GM23338 (cell line): ENCODE measurements around the gene PLSCR4. TPM values are rescaled to one million over a fixed set of nuclear protein-coding genes. Genes with fewer than 3 reads are reported as not detected.

Source experiments
- ATAC-seq: fragments of 200-7000 bp; cut with Tn5 transposase; 3 replicates; pipeline ENCODE4 v1.9.1; 2020
- DNase-seq: peaks from one replicate; pipeline ENCODE4 v3.0.0-alpha.2; 2015; ENCODE audit warnings: low spot score
- H2AFZ ChIP-seq: fragments of 200-600 bp; sonication (generic); 2 replicates; pipeline ENCODE4 v1.8.0; 2016; ENCODE audit warnings: antibody characterized with exemption, mild to moderate bottlenecking, moderate library complexity
- H3F3A ChIP-seq: fragments of 200-600 bp; sonication (generic); replicated peaks from 2 replicates; pipeline ENCODE4 v1.8.0; 2017; ENCODE audit warnings: antibody characterized with exemption, mixed run types, low read depth
- H3K27ac ChIP-seq: fragments of 200-600 bp; sonication (generic); 2 replicates; pipeline ENCODE4 v1.6.1; 2016; ENCODE audit warnings: low read depth
- H3K27me3 ChIP-seq: fragments of 200-600 bp; sonication (generic); 2 replicates; pipeline ENCODE4 v1.8.0; 2016; ENCODE audit warnings: mild to moderate bottlenecking, mixed run types, moderate library complexity; ENCODE audit not compliant: insufficient read depth
- H3K36me3 ChIP-seq: fragments of 200-600 bp; sonication (generic); 2 replicates; pipeline ENCODE4 v1.8.0; 2016; ENCODE audit warnings: mild to moderate bottlenecking; ENCODE audit not compliant: insufficient read depth
- H3K4me1 ChIP-seq: fragments of 200-600 bp; sonication (generic); 2 replicates; pipeline ENCODE4 v1.8.0; 2016; ENCODE audit warnings: mild to moderate bottlenecking, moderate library complexity; ENCODE audit not compliant: insufficient read depth
- H3K4me2 ChIP-seq: fragments of 200-600 bp; sonication (generic); 2 replicates; pipeline ENCODE4 v1.7.1; 2017; ENCODE audit warnings: mixed run types
- H3K4me3 ChIP-seq: fragments of 200-600 bp; sonication (generic); 2 replicates; pipeline ENCODE4 v1.6.1; 2016; ENCODE audit warnings: mixed run types
- H3K79me2 ChIP-seq: fragments of 200-600 bp; sonication (generic); replicated peaks from 2 replicates; pipeline ENCODE4 v1.8.0; 2017; ENCODE audit warnings: mild to moderate bottlenecking; ENCODE audit not compliant: insufficient read depth
- H3K9me2 ChIP-seq: fragments of 200-600 bp; sonication (generic); 2 replicates; pipeline ENCODE4 v1.8.0; 2017; ENCODE audit not compliant: insufficient read depth
- H4K20me1 ChIP-seq: fragments of 200-600 bp; sonication (generic); replicated peaks from 2 replicates; pipeline ENCODE4 v1.8.0; 2017; ENCODE audit warnings: mild to moderate bottlenecking; ENCODE audit not compliant: insufficient read depth
- H3K27ac Mint-ChIP-seq: 2 replicates; pipeline ENCODE4 v1.8.0; 2020; ENCODE audit warnings: inconsistent platforms, mild to moderate bottlenecking, moderate library complexity, mixed read lengths
- H3K27me3 Mint-ChIP-seq: 3 replicates; pipeline ENCODE4 v1.8.0; 2022; ENCODE audit warnings: low read depth, mild to moderate bottlenecking, moderate library complexity, mixed read lengths, inconsistent platforms; ENCODE audit not compliant: insufficient read depth, poor library complexity
- H3K36me3 Mint-ChIP-seq: 3 replicates; pipeline ENCODE4 v1.8.0; 2021; ENCODE audit warnings: low read depth, mild to moderate bottlenecking, inconsistent platforms, moderate library complexity, mixed read lengths
- H3K4me1 Mint-ChIP-seq: 3 replicates; pipeline ENCODE4 v1.8.0; 2020; ENCODE audit warnings: mild to moderate bottlenecking, inconsistent platforms, mixed read lengths
- H3K4me3 Mint-ChIP-seq: 3 replicates; pipeline ENCODE4 v1.8.0; 2021; ENCODE audit warnings: moderate library complexity, mild to moderate bottlenecking, inconsistent platforms, mixed read lengths
- H3K9me3 Mint-ChIP-seq: 3 replicates; pipeline ENCODE4 v1.8.0; 2020; ENCODE audit warnings: moderate library complexity, mild to moderate bottlenecking, inconsistent platforms, mixed read lengths
- POLR2AphosphoS5 ChIP-seq: IDR thresholded peaks from 2 replicates; pipeline ENCODE4 v1.6.1; 2016; ENCODE audit warnings: antibody characterized with exemption, low read depth
- polyA plus RNA-seq: library from polyadenylated mRNA; unstranded; fragments of >200 nt; fragmentation: Nextera tagmentation; extraction: Ambion mirVana; gene quantifications from 2 replicates; pipeline ENCODE4 v1.2.1, GENCODE V29; 2016
- total RNA-seq: library from RNA; depleted of rRNA; stranded (reverse); fragments of >200 nt; shearing (Covaris generic); gene quantifications from 2 replicates; pipeline ENCODE4 v1.2.3, GENCODE V29; 2014
- TF ChIP-seq, protein P1 (sequence below), 2 experiments: fragments of 200-600 bp in 1 of 2; sonication (generic) in 1 of 2; conservative IDR thresholded peaks; 2 replicates each; pipeline versions ENCODE4 v1.5.1 to v1.6.1; 2016 to 2017; ENCODE audit warnings: antibody characterized with exemption in 2 of 2, low read depth in 2 of 2, mild to moderate bottlenecking in 2 of 2, moderate library complexity in 1 of 2
- TF ChIP-seq, protein P2 (sequence below): IDR thresholded peaks from one replicate; pipeline ENCODE4 v1.6.1; 2018; ENCODE audit warnings: antibody characterized with exemption; ENCODE audit not compliant: unreplicated experiment
- TF ChIP-seq, protein P3 (sequence below): IDR thresholded peaks from 2 replicates; pipeline ENCODE4 v1.6.1; 2016; ENCODE audit warnings: antibody characterized with exemption
- TF ChIP-seq, protein P4 (sequence below): fragments of 250-450 bp; sonication (Bioruptor Pico); IDR thresholded peaks from 2 replicates; pipeline ENCODE4 v1.5.0; 2020; ENCODE audit warnings: mild to moderate bottlenecking, moderate library complexity

The PLSCR4 gene
- total and polyA plus RNA-seq, 2 experiments from 2014 or later: 1.4 to 5.2 TPM

DNA sequence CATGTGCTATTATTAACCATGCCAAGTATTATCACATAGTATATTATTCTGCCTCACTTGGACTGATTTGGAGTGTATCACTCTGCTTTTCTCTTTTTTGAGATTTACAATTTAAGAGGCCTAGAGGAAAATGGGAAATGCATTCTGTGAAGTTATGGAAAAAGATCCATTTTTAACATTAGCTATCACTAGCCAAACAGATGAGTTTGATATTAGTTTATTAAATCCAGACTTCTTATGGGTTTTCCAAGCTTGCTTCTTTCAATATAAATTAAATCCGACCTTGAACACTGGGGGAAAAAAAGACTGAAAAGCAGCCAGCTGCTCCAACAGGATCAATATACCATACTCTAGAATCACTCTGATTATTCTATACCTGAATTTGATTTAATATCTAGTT lies 59.9 kb downstream of the PLSCR4 start (continued):
- TF ChIP-seq, protein P1, sequence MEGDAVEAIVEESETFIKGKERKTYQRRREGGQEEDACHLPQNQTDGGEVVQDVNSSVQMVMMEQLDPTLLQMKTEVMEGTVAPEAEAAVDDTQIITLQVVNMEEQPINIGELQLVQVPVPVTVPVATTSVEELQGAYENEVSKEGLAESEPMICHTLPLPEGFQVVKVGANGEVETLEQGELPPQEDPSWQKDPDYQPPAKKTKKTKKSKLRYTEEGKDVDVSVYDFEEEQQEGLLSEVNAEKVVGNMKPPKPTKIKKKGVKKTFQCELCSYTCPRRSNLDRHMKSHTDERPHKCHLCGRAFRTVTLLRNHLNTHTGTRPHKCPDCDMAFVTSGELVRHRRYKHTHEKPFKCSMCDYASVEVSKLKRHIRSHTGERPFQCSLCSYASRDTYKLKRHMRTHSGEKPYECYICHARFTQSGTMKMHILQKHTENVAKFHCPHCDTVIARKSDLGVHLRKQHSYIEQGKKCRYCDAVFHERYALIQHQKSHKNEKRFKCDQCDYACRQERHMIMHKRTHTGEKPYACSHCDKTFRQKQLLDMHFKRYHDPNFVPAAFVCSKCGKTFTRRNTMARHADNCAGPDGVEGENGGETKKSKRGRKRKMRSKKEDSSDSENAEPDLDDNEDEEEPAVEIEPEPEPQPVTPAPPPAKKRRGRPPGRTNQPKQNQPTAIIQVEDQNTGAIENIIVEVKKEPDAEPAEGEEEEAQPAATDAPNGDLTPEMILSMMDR (conservative IDR thresholded peaks at IDR 0.05; ENCODE audit: low read depth in 2 of 2): no peak
- TF ChIP-seq, protein P2, sequence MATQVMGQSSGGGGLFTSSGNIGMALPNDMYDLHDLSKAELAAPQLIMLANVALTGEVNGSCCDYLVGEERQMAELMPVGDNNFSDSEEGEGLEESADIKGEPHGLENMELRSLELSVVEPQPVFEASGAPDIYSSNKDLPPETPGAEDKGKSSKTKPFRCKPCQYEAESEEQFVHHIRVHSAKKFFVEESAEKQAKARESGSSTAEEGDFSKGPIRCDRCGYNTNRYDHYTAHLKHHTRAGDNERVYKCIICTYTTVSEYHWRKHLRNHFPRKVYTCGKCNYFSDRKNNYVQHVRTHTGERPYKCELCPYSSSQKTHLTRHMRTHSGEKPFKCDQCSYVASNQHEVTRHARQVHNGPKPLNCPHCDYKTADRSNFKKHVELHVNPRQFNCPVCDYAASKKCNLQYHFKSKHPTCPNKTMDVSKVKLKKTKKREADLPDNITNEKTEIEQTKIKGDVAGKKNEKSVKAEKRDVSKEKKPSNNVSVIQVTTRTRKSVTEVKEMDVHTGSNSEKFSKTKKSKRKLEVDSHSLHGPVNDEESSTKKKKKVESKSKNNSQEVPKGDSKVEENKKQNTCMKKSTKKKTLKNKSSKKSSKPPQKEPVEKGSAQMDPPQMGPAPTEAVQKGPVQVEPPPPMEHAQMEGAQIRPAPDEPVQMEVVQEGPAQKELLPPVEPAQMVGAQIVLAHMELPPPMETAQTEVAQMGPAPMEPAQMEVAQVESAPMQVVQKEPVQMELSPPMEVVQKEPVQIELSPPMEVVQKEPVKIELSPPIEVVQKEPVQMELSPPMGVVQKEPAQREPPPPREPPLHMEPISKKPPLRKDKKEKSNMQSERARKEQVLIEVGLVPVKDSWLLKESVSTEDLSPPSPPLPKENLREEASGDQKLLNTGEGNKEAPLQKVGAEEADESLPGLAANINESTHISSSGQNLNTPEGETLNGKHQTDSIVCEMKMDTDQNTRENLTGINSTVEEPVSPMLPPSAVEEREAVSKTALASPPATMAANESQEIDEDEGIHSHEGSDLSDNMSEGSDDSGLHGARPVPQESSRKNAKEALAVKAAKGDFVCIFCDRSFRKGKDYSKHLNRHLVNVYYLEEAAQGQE: no peak
- no peak for TF ChIP-seq POLR2AphosphoS5
- TF ChIP-seq, protein P3, sequence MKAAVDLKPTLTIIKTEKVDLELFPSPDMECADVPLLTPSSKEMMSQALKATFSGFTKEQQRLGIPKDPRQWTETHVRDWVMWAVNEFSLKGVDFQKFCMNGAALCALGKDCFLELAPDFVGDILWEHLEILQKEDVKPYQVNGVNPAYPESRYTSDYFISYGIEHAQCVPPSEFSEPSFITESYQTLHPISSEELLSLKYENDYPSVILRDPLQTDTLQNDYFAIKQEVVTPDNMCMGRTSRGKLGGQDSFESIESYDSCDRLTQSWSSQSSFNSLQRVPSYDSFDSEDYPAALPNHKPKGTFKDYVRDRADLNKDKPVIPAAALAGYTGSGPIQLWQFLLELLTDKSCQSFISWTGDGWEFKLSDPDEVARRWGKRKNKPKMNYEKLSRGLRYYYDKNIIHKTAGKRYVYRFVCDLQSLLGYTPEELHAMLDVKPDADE: no peak

DNA sequence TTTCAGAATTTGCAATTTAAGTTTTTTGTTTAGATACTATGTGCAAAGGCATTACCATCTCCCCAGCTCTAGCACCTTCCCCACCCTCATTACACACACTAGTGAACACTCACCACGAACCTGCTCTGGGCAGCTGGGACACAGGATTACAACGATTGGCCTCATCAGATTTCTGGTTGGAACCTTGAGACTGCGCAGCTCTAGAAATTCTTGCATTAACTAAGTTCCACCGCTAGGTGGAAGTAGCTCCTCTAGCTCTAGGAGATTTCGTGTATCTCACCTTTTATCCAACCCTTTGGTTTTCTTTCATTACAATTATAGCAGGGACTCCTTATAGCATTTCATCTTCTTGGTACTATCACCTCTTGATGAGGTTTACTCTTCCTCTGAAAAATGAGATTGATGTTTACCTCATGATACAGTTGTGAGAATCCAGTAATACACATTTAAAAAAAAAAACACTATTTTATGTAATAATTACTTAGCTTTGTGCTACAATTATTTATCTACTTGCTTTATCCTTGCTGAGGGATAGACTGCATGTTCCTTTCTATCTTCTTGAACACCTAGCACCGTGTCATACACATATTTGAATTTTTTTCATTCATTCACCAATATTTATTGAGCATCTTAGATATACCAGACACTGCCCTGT lies 61.3 kb downstream of the PLSCR4 start:
- H3K36me3 Mint-ChIP-seq: no peaks in the 10 kb centered on the region
- H3K4me1 ChIP-seq: no peaks in the 10 kb centered on the region
- no peak overlapping the region; the same call in 1 of the 2 replicates for H3K27ac Mint-ChIP-seq
- peaks cover 2% of the 10 kb centered on the region; the same call in 1 of the 3 replicates for H3K4me1 Mint-ChIP-seq
- no peak overlapping the region for H2AFZ ChIP-seq
- H3K27me3 Mint-ChIP-seq: peaks cover 1% of the 10 kb centered on the region
- H3K9me3 Mint-ChIP-seq: no peaks in the 10 kb centered on the region
- H3K27me3 ChIP-seq: no peaks in the 10 kb centered on the region
- no peaks in the 10 kb centered on the region for H3K9me2 ChIP-seq
- DNase-seq: peak; percentile 84
- peak; percentile 87 for ATAC-seq
- no peaks in the 10 kb centered on the region for H3F3A ChIP-seq
- no peaks in the 10 kb centered on the region for H3K79me2 ChIP-seq
- no peaks in the 10 kb centered on the region for H4K20me1 ChIP-seq
- no peak overlapping the region for H3K4me3 Mint-ChIP-seq
- no peak overlapping the region for H3K4me3 ChIP-seq
- no peaks in the 10 kb centered on the region for H3K36me3 ChIP-seq
- H3K27ac ChIP-seq: no peak overlapping the region
- H3K4me2 ChIP-seq: no peak overlapping the region
- TF ChIP-seq POLR2AphosphoS5: no peak
- TF ChIP-seq, protein P4, sequence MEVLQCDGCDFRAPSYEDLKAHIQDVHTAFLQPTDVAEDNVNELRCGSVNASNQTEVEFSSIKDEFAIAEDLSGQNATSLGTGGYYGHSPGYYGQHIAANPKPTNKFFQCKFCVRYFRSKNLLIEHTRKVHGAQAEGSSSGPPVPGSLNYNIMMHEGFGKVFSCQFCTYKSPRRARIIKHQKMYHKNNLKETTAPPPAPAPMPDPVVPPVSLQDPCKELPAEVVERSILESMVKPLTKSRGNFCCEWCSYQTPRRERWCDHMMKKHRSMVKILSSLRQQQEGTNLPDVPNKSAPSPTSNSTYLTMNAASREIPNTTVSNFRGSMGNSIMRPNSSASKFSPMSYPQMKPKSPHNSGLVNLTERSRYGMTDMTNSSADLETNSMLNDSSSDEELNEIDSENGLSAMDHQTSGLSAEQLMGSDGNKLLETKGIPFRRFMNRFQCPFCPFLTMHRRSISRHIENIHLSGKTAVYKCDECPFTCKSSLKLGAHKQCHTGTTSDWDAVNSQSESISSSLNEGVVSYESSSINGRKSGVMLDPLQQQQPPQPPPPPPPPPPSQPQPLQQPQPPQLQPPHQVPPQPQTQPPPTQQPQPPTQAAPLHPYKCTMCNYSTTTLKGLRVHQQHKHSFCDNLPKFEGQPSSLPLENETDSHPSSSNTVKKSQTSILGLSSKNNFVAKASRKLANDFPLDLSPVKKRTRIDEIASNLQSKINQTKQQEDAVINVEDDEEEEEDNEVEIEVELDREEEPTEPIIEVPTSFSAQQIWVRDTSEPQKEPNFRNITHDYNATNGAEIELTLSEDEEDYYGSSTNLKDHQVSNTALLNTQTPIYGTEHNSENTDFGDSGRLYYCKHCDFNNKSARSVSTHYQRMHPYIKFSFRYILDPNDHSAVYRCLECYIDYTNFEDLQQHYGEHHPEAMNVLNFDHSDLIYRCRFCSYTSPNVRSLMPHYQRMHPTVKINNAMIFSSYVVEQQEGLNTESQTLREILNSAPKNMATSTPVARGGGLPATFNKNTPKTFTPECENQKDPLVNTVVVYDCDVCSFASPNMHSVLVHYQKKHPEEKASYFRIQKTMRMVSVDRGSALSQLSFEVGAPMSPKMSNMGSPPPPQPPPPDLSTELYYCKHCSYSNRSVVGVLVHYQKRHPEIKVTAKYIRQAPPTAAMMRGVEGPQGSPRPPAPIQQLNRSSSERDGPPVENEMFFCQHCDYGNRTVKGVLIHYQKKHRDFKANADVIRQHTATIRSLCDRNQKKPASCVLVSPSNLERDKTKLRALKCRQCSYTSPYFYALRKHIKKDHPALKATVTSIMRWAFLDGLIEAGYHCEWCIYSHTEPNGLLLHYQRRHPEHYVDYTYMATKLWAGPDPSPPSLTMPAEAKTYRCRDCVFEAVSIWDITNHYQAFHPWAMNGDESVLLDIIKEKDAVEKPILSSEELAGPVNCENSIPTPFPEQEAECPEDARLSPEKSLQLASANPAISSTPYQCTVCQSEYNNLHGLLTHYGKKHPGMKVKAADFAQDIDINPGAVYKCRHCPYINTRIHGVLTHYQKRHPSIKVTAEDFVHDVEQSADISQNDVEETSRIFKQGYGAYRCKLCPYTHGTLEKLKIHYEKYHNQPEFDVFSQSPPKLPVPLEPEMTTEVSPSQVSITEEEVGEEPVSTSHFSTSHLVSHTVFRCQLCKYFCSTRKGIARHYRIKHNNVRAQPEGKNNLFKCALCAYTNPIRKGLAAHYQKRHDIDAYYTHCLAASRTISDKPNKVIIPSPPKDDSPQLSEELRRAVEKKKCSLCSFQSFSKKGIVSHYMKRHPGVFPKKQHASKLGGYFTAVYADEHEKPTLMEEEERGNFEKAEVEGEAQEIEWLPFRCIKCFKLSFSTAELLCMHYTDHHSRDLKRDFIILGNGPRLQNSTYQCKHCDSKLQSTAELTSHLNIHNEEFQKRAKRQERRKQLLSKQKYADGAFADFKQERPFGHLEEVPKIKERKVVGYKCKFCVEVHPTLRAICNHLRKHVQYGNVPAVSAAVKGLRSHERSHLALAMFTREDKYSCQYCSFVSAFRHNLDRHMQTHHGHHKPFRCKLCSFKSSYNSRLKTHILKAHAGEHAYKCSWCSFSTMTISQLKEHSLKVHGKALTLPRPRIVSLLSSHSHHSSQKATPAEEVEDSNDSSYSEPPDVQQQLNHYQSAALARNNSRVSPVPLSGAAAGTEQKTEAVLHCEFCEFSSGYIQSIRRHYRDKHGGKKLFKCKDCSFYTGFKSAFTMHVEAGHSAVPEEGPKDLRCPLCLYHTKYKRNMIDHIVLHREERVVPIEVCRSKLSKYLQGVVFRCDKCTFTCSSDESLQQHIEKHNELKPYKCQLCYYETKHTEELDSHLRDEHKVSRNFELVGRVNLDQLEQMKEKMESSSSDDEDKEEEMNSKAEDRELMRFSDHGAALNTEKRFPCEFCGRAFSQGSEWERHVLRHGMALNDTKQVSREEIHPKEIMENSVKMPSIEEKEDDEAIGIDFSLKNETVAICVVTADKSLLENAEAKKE: no peak
- TF ChIP-seq, protein P1 (conservative IDR thresholded peaks at IDR 0.05; ENCODE audit: low read depth in 2 of 2): peak; percentile 84 to 85
